ENCODE measurements around the gene FYN. TPM values are rescaled to one million over a fixed set of nuclear protein-coding genes. Genes with fewer than 3 reads are reported as not detected.

FYN gene
- total RNA-seq, 1 donor from 2014 or later: 46.3 TPM

DNA sequence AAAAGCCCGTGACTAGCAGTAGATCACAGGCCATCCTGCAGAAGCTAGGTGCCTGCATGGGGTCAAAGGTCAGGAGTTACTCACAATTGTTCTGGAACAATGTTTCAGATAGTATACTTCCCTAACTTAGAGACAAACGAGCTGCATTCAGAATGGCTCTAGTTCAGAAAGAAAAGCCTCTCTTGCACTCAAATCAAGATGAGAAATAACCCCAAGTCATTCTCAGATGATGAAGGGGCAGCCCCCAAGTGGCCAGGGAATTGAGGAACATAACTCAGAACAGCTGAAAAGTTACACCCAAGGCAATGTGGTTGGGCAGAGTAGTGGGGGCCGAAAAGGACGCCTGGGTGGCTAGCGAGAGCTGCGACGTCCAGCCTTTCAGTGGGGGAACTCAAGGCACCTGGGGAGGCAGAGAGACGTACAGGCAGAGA, 27.8 kb downstream of the FYN start:
- peak overlapping the region; percentile 53 for H3K27ac ChIP-seq (replicated peaks)
- no peak for DNase-seq
- TF ChIP-seq, protein P1, sequence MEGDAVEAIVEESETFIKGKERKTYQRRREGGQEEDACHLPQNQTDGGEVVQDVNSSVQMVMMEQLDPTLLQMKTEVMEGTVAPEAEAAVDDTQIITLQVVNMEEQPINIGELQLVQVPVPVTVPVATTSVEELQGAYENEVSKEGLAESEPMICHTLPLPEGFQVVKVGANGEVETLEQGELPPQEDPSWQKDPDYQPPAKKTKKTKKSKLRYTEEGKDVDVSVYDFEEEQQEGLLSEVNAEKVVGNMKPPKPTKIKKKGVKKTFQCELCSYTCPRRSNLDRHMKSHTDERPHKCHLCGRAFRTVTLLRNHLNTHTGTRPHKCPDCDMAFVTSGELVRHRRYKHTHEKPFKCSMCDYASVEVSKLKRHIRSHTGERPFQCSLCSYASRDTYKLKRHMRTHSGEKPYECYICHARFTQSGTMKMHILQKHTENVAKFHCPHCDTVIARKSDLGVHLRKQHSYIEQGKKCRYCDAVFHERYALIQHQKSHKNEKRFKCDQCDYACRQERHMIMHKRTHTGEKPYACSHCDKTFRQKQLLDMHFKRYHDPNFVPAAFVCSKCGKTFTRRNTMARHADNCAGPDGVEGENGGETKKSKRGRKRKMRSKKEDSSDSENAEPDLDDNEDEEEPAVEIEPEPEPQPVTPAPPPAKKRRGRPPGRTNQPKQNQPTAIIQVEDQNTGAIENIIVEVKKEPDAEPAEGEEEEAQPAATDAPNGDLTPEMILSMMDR (IDR thresholded peaks at IDR 0.05; ENCODE audit: borderline replicate concordance): no peak
- intact Hi-C loops (cut with micrococcal nuclease): no loop called here
- H3K4me3 ChIP-seq: no peak overlapping the region
- H3K27me3 ChIP-seq (ENCODE audit: low read depth): no peaks in the 10 kb centered on the region
- peaks cover 100% of the 10 kb centered on the region for H3K4me1 ChIP-seq
- H3K9me3 ChIP-seq (replicated peaks): no peaks in the 10 kb centered on the region
- no peaks in the 10 kb centered on the region for H3K36me3 ChIP-seq

DNA sequence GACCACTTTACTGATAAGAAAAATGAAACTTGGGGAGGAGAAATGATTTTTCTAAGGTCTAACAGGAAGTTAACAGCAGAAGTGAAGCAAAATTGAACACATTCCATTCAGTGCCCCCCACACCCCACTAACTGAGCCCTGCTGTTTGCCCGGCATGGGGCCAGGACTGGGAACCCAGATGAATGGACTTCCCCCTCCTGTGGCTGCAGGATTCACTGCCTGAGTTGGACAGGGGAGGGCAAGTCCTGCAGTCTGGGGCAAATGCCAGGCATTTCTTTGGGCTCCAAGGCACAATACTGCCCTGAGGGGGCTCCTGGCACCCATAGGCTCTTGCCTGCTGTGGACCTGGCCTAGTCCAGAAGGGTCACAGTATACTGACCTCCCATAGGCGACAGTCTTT, 28.3 kb downstream of the FYN start:
- H3K27ac ChIP-seq (replicated peaks): peak overlapping the region; percentile 53
- TF ChIP-seq, protein P1 (IDR thresholded peaks at IDR 0.05; ENCODE audit: borderline replicate concordance): peak; percentile 26
- no peaks in the 10 kb centered on the region for H3K9me3 ChIP-seq (replicated peaks)
- no peaks in the 10 kb centered on the region for H3K36me3 ChIP-seq
- intact Hi-C loops (cut with micrococcal nuclease): no loop called here
- no peak for DNase-seq
- peaks cover 100% of the 10 kb centered on the region for H3K4me1 ChIP-seq
- H3K4me3 ChIP-seq: no peak overlapping the region
- no peaks in the 10 kb centered on the region for H3K27me3 ChIP-seq (ENCODE audit: low read depth)

DNA sequence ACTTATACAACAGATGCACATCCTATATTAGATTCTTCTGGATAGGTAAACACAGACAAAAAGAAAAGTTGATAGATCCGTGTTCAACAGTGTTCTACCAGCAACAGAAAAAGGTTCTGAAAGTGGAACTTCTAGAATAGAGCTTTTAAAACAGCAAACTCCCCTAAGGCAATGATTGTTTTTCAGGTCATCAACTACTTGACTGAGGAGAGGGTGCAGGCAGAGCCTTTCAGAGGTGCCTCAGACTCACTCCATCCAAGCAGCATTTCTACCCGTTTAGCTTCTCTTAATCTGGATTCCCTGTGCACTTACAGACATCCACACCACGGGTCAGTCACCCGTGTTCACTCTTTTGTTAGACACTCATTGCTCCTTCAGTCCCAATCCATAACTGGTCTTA, 28.9 kb downstream of the FYN start:
- Histone ChIP-seq H3K9me3 (replicated peaks) (no peaks in the 10 kb centered on the region), H3K4me1 (peaks cover 97% of the 10 kb centered on the region), H3K27ac (replicated peaks) (peak overlapping the region; percentile 53), H3K4me3 (no peak overlapping the region), H3K27me3 (ENCODE audit: low read depth) (no peaks in the 10 kb centered on the region), H3K36me3 (no peaks in the 10 kb centered on the region)
- intact Hi-C loops (cut with micrococcal nuclease): no loop called here
- DNase-seq: no peak
- TF ChIP-seq, protein P1 (IDR thresholded peaks at IDR 0.05; ENCODE audit: borderline replicate concordance): no peak

DNA sequence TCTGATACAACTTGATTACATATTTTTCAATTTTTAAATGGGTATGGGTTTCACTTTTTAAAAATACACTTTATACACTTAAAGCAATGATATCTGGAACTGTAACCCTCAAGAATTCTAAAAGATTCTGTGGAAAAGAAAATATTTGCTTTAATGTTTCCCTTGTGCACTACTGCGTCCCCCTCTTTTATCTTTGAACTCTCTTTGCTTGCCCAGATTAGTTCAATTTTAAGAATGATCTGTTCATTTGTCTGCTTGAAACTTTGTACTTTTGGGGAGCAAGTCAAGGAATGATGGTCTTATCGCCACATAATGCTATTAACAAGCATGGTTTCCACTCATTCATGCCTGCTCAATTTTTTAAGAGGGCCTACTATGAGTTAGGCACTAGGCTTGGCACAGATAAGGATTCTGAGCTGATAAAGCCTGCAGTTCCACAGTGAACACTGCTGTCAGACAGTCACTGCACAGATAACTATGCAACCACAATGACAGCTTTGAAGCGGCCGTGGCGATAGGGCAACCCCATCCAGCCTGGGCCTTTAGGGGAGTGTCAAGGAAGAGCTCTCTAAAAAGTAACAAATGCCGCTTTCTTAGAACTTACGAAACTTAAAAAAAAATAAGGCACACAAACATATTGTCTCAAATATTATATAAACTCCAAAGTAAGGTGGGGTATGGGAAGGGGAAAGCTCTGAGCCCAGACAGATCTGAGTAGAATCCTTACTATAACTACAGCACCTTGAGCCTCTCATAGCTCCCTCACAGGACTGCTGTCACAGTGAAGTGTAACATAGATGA, 29.7 kb downstream of the FYN start:
- Histone ChIP-seq H3K9me3 (replicated peaks) (no peaks in the 10 kb centered on the region), H3K36me3 (no peaks in the 10 kb centered on the region), H3K4me1 (peaks cover 97% of the 10 kb centered on the region), H3K4me3 (no peak overlapping the region), H3K27ac (replicated peaks) (peak overlapping the region; percentile 53), H3K27me3 (ENCODE audit: low read depth) (no peaks in the 10 kb centered on the region)
- no peak for DNase-seq
- TF ChIP-seq, protein P1 (IDR thresholded peaks at IDR 0.05; ENCODE audit: borderline replicate concordance): no peak
- intact Hi-C loops (cut with micrococcal nuclease): no loop called here

DNA sequence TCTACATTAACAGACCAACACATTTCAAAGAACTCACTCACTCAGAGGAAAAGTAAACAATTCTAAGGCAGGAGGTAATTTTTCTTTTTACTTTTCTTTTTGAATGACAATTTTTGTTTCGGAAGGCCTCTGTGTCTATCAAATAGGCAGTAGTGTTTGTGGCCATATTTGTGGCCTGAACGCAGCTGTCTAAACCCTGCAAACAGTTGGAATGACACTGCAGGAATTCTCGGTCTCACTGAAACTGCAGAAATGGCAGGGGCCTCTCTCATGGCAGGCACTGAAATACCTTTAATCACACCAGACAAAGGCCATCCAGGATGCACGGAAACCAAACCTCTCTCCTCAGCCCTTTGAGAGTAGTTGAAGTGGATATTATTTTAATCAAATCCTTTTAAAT, 30.4 kb downstream of the FYN start:
- H3K4me1 ChIP-seq: peaks cover 93% of the 10 kb centered on the region
- DNase-seq: no peak
- TF ChIP-seq, protein P1 (IDR thresholded peaks at IDR 0.05; ENCODE audit: borderline replicate concordance): no peak
- H3K36me3 ChIP-seq: no peaks in the 10 kb centered on the region
- H3K4me3 ChIP-seq: no peak overlapping the region
- peak overlapping the region; percentile 53 for H3K27ac ChIP-seq (replicated peaks)
- intact Hi-C loops (cut with micrococcal nuclease): no loop called here
- H3K9me3 ChIP-seq (replicated peaks): no peaks in the 10 kb centered on the region
- no peaks in the 10 kb centered on the region for H3K27me3 ChIP-seq (ENCODE audit: low read depth)

All from left ventricle myocardium inferior (tissue), 1 donor.